DMS53 treated with DMSO at 0.1 percent for 48 hours (cell line): ENCODE measurements around the gene CCDC169.
A peak's percentile ranks its signal among the peaks of the same experiment; 100 is the strongest.
"Not testable (repeated sequence)": the region's sequence is repeated elsewhere in the genome, so short reads cannot be mapped to it uniquely, and the experiment has no call there.

Experiments
- DNase-seq: peaks from one replicate; lab custom pipeline; 2025; ENCODE audit not compliant: unreplicated experiment; lab: John Stamatoyannopoulos, UW

The CCDC169 gene

GRCh38 chr13:36297366-36298338 is at the start of gene CCDC169:
TSS of gene CCDC169 (minus strand) at chr13:36297814. CDS start at chr13:36297719, 95 bp downstream.
- peak; percentile 47 for DNase-seq

DNA sequence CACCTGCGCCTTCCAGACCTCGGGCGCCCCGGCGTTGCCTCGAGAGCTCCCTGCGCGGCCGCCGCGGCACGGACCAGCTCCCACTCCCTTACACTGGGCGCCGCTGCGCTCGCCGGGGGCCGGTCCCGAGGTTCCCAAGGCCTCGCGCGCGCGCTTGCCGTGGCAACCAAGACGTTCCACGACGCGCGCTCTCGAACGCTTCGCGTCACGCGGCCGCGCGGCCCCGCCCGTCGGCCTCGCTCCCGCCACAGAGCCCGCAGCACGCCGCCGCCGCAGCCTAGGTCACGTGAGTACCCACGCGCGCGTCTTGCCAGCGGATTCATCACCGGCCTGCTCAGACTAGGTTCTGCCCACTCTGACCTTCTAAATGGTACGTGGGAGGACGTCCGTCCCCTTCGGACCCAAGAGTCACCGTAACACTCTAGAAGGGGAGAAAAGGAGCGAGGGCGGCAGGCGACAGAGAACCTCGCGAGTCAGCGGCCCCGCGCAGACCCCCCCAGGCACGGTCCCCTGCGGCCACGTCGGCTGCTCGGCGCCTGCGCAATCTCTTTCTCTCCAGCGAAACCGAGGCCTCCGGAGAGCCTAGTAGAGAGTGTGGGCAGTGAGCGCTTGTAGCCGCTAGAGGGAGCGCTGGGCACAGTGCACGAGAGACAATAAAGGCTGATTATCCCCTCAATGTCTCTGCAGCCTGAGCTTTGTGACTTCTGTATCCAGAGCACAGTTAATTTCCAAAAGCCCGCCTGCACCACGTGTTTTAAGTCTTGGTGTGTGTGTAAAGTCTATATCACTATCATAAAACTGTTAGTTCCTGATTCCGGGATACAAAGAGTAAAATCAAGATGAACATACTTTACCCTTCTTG is 48.8 kb upstream of the CCDC169 start, which contains the start of gene SPART:
SPART (minus strand) TSS at position 173 of the 862 bp plus-strand sequence. CDS start 10,564 bp downstream, outside the sequence.
- peak; percentile 90 for DNase-seq

DNA sequence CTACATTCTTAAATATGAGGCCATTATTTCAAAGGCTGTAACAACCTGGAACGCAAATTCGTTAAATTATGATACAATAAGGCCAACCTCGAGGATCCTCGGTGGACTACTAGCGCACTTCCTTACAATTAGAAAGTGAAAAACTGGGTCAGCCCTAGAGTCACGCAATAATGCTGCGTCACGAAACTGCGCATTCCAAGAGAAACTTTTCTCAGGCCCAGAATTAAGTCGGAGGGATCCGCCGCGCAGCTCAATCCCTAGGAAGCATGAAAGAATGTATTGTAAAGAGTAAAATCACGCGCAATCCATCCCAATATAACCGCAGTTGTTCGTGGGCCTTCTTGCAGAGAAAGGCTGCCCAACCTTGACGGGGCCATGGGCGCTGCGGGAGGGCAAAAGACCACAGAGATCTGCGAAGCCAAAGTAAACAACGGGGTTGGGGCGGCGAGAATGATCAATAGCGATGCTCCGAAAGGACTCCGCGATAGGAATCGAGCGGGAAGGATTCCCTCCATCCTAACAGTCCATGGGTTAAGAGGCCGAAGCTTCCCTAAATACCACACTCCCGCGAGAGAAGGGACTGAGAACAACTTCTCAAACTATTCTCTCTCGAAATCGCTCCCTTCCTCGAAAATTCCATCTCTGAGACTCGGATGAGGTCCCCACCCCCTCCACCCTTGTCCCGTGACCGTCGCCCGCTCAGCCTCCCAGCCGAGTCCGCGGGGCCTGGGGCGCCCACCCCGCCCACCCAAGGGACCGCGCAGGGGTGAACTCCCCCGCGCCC is 48.0 kb upstream of the CCDC169 start:
- peak; percentile 29 for DNase-seq

- DNase-seq: peak; percentile 23
Measured at GRCh38 chr13:36344886-36345437, 47.3 kb upstream of the CCDC169 start.

- DNase-seq: no peak
Measured at GRCh38 chr13:36344173-36344572, 46.6 kb upstream of the CCDC169 start.

GRCh38 chr13:36343766-36344165 is 46.2 kb upstream of the CCDC169 start:
- DNase-seq: no peak

GRCh38 chr13:36342715-36343114 is 45.1 kb upstream of the CCDC169 start:
- no peak for DNase-seq

GRCh38 chr13:36341718-36342117 is 44.1 kb upstream of the CCDC169 start:
- DNase-seq: no peak

DNA sequence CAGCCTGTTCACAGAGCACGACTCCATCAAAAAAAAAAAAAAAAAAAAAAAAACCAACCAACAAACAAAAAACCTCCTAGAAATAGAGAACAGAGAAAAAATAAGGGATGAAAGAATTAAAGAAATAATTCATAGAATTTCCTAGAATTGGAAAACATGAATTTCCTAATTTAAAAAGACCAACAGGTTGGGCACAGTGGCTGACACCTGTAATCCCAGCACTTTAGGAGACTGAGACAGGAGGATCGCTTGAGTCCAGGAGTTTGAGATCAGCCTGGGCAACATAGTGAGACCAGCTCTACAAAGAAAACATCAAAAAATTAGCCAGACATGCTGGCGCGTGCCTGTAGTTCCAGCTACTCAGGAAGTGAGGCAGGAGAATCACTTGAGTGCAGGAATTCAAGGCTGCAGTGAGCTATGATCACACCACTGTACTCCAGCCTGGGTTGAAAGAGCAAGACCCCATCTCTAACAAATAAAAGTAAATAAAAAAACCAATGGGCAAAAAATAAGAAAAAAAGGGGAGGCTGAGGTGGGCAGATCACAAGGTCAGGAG is 42.1 kb upstream of the CCDC169 start:
- no peak for DNase-seq

DNA sequence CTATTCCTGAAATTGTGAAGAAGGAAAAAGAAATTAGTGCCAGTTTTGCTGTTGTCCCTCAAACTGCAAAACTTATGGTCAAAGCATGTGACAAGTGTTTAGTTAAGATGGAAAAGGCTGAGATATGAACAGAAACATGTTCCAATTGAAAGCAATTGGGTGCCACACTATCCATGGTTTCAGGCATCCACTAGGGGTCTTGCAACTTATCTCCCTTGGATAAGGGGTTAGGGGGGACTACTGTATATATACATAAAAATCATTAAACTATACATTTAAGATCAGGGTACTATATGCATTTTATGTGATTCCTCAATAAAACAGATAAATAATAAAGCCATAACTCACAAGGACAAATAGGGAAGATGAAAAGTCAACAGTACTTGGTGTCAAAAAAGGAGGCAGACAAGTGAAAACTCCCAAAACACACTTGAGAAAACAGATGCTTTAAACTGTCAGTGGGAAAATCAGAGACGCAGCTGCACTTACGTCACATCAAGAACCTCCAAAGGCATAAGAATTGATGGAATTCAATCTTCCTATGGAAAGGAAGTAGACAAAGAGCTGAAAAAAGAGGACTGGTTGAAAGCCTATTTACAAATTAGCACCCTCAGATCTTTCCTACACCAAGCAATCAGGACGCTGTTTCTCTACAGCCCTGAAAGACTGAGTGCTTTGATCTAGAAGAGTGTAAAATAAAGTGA is 40.5 kb upstream of the CCDC169 start:
- DNase-seq: no peak

DNA sequence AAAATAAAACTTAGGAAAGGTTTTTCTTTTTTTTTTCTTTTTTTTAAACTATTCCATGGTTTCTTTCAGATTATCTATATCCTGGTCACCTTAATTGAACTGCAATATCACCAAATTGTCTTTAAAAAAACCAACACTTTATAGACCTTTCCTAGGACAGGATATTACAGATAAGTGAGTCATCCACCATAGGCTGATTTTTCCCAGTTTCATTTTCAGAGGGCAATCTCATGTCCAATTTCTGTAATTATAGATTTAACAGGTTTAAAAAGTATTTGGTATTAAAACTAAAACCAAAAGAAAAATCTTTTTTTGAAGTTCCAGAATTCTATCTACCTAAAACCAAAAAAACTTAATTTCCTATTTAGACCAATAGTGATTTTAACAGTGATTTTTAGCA is 35.4 kb upstream of the CCDC169 start:
- no peak for DNase-seq

DNA sequence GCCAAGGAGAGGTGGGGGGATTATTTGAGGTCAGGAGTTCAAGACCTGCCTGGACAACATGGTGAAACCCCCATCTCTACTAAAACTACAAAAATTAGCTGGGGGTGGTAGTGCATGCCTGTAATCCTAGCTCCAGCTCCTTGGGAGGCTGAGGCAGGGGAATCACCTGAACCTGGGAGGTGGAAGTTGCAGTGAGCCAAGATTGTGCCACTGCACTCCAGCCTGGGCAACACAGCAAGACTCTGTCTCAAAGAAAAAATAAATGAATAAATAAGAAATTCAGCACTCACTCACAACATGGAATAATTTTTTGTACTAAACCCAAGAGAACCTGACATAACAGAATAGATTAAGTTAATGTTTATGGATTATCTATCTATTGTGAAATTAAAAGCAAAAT is 34.6 kb upstream of the CCDC169 start:
- not testable (repeated sequence) for DNase-seq

DNA sequence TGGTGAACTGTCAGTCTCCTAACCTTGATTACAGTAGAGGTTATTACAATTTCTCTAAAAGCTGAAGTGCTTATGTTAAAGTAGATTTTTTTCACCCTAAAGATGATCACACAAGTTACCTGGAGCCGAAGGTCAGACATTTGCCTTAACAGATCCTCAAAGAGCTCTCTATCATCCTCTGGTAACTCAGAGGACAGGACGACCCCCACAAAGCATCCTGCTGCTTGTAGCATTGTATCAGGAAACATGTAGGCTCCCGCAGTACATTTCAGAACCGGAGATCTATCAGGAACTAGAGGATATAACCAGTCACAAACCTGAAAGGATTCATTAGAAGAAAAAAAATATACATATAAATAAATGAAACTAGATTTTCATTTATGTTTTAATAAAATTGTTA is 33.7 kb upstream of the CCDC169 start:
- DNase-seq: no peak

DNA sequence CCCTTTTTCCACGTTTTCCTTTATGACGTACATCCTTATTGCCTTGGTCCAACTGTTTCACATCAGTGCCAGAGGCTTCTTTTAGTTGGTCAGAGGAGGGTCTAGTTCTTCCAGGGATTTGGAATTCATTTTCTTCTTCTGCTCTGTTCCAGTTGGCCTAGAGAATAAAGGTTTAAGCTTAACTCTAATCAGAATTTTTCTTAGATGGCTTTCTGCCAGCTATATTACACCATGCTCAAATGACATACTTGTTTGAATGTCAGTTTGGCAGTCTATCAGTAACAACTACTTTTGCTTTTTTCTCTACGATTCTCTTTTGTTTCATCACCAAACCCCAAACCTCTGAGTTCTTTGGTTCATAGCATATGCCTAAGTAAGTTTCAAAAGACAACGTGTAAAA is 31.7 kb upstream of the CCDC169 start:
- DNase-seq: no peak

DNA sequence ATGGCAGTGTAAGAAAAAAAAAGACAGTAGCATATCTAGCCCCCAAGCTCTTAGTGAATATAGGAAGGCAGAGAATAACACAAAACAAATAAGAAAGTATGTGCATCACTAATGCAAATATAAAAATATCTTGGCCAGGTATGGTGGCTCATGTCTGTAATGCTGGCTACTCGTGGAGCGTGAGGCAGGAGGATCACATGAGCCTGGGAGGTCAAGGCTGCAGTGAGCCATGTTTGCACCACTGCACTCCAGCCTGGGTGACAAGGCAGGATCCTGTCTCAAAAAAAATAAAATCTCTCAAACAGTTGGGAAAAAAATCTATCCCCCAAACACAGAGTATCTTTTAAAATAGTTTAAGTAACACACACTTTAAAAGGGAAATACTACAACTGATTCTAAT is 31.2 kb upstream of the CCDC169 start:
- no peak for DNase-seq

DNA sequence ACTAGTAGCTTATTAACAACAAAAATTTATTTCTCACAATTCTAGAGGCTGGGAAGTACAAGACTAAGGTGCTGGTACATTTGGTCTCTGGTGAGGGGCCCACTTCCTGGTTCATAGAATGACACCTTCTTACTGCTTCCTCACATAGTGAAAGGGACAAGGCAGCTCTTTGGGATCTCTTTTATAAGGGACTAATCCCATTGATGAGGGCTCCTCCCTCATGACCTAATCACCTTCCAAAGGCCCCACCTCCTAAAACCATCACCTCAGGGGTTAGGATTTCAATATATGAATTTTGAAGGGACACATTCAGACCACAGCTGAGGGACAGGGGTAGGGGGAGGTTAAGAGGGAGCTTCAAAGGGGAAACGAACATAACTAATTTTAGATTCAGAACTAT is 28.3 kb upstream of the CCDC169 start:
- DNase-seq: no peak

DNA sequence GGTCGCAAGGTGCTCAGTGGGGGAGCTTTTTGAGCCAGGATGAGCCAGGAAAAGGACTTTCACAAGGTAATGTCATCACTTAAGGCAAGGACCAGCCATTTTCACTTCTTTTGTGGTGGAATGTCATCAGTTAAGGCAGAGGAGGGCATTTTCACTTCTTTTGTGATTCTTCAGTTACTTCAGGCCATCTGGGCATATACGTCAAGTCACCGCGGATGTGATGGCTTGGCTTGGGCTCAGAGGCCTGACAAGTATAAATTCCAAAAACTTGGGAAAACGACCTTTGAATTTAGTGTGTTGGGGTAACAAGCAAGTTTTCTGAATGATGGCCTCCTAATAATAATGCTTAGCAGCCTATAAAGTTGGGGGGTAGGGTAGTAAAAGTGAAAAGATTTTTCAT is 27.3 kb upstream of the CCDC169 start:
- not testable (repeated sequence) for DNase-seq

- DNase-seq: no peak
Measured at GRCh38 chr13:36323951-36324566, 26.4 kb upstream of the CCDC169 start.

- DNase-seq: no peak
Measured at GRCh38 chr13:36323408-36323807, 25.8 kb upstream of the CCDC169 start.
